Measurements from ENCODE around the gene GAS1. TPM values are rescaled to one million over a fixed set of nuclear protein-coding genes. Genes with fewer than 3 reads are reported as not detected.

The GAS1 gene
- total and polyA plus RNA-seq, 4 donors = 0.46 to 7.4 (median 1.1) TPM

DNA sequence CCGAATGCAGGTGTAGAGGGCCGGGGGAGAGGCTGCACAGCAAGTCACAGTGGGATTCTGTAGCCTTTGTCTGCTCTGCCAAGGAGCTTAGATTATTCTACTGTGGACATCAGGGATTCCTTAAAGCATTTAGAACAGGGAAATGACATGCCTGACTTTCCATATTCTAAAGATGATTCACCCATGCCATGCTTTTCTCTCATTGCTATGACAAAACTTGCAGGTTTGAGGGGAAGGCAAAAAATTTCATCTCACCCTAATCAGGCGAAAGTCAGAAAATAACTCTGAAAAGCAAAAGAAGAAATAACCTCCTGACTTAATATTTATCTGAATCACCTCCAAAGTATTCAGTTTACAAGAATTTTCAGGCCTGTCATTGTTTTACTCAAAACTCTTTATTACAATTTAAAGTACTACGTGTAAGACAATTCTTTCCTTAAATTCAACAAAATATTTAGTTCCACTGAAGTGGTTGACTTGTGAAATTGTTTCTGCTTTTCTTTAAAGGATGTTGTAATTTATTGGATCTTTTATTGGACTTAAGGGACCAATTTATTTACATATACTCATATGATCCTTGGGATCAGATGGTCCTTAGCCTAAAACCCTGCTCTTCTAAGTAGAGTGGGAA is 30.0 kb upstream of the GAS1 start (continued):
- no peak for TF ChIP-seq TAF1 (conservative IDR thresholded peaks at IDR 0.05)
- TF ChIP-seq, protein P1, sequence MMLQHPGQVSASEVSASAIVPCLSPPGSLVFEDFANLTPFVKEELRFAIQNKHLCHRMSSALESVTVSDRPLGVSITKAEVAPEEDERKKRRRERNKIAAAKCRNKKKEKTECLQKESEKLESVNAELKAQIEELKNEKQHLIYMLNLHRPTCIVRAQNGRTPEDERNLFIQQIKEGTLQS (IDR thresholded peaks at IDR 0.05) = no peak
- TF ChIP-seq NR2F2 (IDR thresholded peaks at IDR 0.05) = no peak
- TF ChIP-seq, protein P2, sequence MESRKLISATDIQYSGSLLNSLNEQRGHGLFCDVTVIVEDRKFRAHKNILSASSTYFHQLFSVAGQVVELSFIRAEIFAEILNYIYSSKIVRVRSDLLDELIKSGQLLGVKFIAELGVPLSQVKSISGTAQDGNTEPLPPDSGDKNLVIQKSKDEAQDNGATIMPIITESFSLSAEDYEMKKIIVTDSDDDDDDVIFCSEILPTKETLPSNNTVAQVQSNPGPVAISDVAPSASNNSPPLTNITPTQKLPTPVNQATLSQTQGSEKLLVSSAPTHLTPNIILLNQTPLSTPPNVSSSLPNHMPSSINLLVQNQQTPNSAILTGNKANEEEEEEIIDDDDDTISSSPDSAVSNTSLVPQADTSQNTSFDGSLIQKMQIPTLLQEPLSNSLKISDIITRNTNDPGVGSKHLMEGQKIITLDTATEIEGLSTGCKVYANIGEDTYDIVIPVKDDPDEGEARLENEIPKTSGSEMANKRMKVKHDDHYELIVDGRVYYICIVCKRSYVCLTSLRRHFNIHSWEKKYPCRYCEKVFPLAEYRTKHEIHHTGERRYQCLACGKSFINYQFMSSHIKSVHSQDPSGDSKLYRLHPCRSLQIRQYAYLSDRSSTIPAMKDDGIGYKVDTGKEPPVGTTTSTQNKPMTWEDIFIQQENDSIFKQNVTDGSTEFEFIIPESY (IDR thresholded peaks at IDR 0.05) = no peak
- TF ChIP-seq SP1 (IDR thresholded peaks at IDR 0.05) = no peak

DNA sequence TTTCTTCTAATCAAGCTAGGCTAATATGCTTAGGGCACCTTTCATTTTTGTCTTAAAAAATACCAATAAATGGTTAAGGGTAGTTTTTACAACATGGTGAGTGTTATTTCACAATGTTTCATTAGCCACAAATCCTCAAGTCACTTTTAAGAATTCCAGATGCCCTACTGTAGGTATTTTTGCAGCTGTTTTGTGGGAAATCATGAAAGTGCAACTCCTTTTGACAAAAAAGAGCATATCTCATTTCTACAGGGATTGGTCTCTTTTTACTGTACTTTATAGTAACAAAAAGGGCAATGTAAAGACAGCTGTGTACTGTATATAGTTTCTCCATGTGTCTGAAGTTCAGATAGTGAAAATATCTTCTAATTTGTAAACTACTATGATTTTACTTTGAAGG is 28.3 kb upstream of the GAS1 start:
- no peak overlapping the region for H3K4me3 ChIP-seq (ENCODE audit: low read depth in 1 of 3, low read length in 3 of 3)
- H3K27me3 ChIP-seq (ENCODE audit: control insufficient read depth in 4 of 4, insufficient read depth in 4 of 4, low read length in 3 of 4) = peaks cover 0 to 5% (median 0%) of the 10 kb centered on the region in 4 donors
- no peak for DNase-seq (ENCODE audit: low spot score)
- H3K36me3 ChIP-seq (ENCODE audit: control insufficient read depth in 4 of 4, insufficient read depth in 3 of 4, low read depth in 1 of 4, low read length in 3 of 4) = no peaks in the 10 kb centered on the region
- H3K9ac ChIP-seq (ENCODE audit: low read depth in 1 of 2, low read length in 2 of 2) = no peak overlapping the region
- TF ChIP-seq, protein P2 (IDR thresholded peaks at IDR 0.05) = no peak
- TF ChIP-seq GABPA (IDR thresholded peaks at IDR 0.05 in 1 of 2, conservative IDR thresholded peaks at IDR 0.05 in 1 of 2) = no peak
- no peak for TF ChIP-seq RAD21 (IDR thresholded peaks at IDR 0.05)
- TF ChIP-seq, protein P3, sequence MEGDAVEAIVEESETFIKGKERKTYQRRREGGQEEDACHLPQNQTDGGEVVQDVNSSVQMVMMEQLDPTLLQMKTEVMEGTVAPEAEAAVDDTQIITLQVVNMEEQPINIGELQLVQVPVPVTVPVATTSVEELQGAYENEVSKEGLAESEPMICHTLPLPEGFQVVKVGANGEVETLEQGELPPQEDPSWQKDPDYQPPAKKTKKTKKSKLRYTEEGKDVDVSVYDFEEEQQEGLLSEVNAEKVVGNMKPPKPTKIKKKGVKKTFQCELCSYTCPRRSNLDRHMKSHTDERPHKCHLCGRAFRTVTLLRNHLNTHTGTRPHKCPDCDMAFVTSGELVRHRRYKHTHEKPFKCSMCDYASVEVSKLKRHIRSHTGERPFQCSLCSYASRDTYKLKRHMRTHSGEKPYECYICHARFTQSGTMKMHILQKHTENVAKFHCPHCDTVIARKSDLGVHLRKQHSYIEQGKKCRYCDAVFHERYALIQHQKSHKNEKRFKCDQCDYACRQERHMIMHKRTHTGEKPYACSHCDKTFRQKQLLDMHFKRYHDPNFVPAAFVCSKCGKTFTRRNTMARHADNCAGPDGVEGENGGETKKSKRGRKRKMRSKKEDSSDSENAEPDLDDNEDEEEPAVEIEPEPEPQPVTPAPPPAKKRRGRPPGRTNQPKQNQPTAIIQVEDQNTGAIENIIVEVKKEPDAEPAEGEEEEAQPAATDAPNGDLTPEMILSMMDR (IDR thresholded peaks at IDR 0.05; ENCODE audit: low read depth, low read length, missing input control) = no peak
- TF ChIP-seq, protein P1 (IDR thresholded peaks at IDR 0.05) = no peak
- no peak for TF ChIP-seq NR2F2 (IDR thresholded peaks at IDR 0.05)
- TF ChIP-seq RXRA (IDR thresholded peaks at IDR 0.05) = no peak
- TF ChIP-seq JUND (IDR thresholded peaks at IDR 0.05) = no peak
- no peaks in the 10 kb centered on the region for H3K4me1 ChIP-seq (ENCODE audit: control insufficient read depth in 4 of 4, insufficient read depth in 4 of 4, low read length in 3 of 4)
- H3K27ac ChIP-seq (ENCODE audit: low read depth in 1 of 2, low read length in 2 of 2) = no peak overlapping the region
- H3K9me3 ChIP-seq (ENCODE audit: control insufficient read depth in 4 of 4, low read length in 3 of 4) = no peaks in the 10 kb centered on the region

DNA sequence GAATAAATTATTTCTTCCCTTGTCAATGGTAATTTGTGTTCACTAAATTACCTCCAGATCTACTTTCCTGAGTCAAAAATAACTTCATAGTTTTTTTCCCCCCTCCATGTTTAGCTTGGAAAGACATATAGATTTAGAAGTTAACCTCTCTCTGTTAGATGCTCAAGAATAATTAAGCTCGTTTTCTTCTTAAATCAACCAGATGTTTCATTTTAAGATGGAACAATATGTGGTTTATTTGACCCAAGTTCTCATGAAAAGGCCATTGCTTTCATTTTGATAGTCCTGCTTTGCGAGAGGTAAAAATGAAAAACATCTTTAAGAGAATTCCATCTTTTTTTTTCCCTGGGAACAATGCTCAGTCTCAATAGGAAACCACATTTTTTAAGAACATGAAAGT is 27.7 kb upstream of the GAS1 start:
- no peaks in the 10 kb centered on the region for H3K36me3 ChIP-seq (ENCODE audit: control insufficient read depth in 4 of 4, insufficient read depth in 3 of 4, low read depth in 1 of 4, low read length in 3 of 4)
- peaks cover 0 to 5% (median 0%) of the 10 kb centered on the region in 4 donors for H3K27me3 ChIP-seq (ENCODE audit: control insufficient read depth in 4 of 4, insufficient read depth in 4 of 4, low read length in 3 of 4)
- no peaks in the 10 kb centered on the region for H3K9me3 ChIP-seq (ENCODE audit: control insufficient read depth in 4 of 4, low read length in 3 of 4)
- H3K27ac ChIP-seq (ENCODE audit: low read depth in 1 of 2, low read length in 2 of 2) = no peak overlapping the region
- no peak overlapping the region for H3K4me3 ChIP-seq (ENCODE audit: low read depth in 1 of 3, low read length in 3 of 3)
- no peak for DNase-seq (ENCODE audit: low spot score)
- H3K4me1 ChIP-seq (ENCODE audit: control insufficient read depth in 4 of 4, insufficient read depth in 4 of 4, low read length in 3 of 4) = no peaks in the 10 kb centered on the region
- H3K9ac ChIP-seq (ENCODE audit: low read depth in 1 of 2, low read length in 2 of 2) = no peak overlapping the region
- WGBS = 68% methylated on average over 2 of the region's 2 CpGs
- TF ChIP-seq, protein P4, sequence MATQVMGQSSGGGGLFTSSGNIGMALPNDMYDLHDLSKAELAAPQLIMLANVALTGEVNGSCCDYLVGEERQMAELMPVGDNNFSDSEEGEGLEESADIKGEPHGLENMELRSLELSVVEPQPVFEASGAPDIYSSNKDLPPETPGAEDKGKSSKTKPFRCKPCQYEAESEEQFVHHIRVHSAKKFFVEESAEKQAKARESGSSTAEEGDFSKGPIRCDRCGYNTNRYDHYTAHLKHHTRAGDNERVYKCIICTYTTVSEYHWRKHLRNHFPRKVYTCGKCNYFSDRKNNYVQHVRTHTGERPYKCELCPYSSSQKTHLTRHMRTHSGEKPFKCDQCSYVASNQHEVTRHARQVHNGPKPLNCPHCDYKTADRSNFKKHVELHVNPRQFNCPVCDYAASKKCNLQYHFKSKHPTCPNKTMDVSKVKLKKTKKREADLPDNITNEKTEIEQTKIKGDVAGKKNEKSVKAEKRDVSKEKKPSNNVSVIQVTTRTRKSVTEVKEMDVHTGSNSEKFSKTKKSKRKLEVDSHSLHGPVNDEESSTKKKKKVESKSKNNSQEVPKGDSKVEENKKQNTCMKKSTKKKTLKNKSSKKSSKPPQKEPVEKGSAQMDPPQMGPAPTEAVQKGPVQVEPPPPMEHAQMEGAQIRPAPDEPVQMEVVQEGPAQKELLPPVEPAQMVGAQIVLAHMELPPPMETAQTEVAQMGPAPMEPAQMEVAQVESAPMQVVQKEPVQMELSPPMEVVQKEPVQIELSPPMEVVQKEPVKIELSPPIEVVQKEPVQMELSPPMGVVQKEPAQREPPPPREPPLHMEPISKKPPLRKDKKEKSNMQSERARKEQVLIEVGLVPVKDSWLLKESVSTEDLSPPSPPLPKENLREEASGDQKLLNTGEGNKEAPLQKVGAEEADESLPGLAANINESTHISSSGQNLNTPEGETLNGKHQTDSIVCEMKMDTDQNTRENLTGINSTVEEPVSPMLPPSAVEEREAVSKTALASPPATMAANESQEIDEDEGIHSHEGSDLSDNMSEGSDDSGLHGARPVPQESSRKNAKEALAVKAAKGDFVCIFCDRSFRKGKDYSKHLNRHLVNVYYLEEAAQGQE (IDR thresholded peaks at IDR 0.05) = no peak
- TF ChIP-seq RAD21 (IDR thresholded peaks at IDR 0.05) (no peak), TAF1 (conservative IDR thresholded peaks at IDR 0.05) (no peak), FOXA1 (IDR thresholded peaks at IDR 0.05) (no peak), NR2F2 (IDR thresholded peaks at IDR 0.05) (no peak), JUND (IDR thresholded peaks at IDR 0.05) (no peak), HNF4A (conservative IDR thresholded peaks at IDR 0.05) (no peak), FOXA2 (IDR thresholded peaks at IDR 0.05) (no peak)
- TF ChIP-seq, protein P2 (IDR thresholded peaks at IDR 0.05) = no peak

Measured in liver (tissue), 9 donors.